Right hindlimb (tissue), 1 donor: ENCODE data around the gene OVOL1.

ENCODE experiments used
- DNase-seq: peaks from one replicate; pipeline ENCODE4 v3.0.0-alpha.2; 2018

OVOL1 gene

DNA sequence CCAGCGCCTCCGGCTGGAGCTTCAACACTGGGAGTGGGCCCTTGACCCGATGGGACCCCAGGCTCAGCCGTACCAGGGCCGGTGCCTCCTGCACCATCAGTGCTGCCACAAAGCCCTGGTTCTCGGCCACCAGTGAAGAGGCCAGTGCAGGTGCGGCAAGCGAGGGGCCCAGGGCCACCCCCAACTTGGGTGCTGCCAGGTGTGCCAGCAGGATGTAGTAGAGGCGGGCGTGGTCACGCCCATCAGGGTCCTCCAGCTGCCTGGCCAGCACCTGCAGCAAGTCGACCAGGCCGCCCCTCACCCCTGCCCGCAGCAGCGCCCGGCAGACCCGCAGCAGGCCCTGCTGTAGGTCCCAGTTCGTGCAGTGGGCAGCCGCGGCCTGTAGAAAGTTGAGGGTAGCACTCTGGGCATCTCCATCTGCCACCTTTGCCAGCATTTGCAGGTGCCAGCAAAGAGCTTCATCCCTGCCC, 8.4 kb upstream of the OVOL1 start:
- DNase-seq, result no peak

DNA sequence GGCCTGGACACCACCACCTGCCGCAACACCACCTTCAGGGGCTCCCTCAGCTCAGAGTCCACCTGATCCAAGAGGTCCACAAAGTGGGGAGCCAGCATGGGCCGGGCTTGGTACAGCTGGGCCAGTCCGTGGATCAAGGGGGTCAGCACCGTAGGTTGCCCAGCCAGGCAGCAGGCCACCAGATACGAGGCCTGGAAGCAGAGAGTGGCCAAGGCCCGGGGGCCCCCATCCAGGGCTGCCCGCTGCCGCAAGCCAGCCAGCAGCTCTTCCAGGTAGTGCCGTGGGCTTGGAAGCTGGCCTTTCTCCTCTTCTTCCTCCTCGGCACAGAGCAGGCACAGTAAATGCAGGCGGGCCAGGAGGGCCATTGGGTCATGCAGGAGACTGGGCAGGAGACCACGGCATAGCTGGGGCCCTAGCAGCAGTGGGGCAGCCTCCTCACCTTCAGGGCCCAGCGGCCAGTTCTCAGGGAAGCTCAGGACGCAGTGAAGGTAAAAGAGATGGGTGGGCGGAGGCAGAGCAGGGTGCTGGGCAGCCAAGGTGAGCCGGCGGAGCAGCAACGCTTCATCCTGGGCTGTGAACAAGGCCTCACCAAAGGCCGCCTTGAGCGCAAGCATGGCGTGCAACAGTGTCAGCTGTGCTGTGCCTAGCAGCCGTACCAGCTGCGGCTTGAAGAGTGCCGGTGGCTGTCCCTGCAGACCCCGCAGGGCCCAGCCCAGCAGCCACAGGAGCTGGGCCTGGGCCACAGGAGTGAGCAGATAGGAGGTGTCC, 7.8 kb upstream of the OVOL1 start:
- no peak for DNase-seq

DNA sequence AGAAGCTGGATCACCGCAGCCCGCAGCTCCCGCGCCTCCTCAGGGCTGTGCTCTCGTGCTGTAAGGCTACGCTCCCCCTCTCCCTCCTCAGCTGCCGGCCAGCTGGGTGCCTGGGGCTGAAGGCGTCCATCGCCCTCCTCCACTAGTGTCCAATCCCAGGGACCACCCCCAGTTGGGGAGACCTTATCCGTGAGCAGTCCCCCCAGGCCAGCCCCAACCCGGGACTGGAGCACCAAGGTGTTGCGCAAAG, 7.3 kb upstream of the OVOL1 start:
- DNase-seq, result no peak

DNA sequence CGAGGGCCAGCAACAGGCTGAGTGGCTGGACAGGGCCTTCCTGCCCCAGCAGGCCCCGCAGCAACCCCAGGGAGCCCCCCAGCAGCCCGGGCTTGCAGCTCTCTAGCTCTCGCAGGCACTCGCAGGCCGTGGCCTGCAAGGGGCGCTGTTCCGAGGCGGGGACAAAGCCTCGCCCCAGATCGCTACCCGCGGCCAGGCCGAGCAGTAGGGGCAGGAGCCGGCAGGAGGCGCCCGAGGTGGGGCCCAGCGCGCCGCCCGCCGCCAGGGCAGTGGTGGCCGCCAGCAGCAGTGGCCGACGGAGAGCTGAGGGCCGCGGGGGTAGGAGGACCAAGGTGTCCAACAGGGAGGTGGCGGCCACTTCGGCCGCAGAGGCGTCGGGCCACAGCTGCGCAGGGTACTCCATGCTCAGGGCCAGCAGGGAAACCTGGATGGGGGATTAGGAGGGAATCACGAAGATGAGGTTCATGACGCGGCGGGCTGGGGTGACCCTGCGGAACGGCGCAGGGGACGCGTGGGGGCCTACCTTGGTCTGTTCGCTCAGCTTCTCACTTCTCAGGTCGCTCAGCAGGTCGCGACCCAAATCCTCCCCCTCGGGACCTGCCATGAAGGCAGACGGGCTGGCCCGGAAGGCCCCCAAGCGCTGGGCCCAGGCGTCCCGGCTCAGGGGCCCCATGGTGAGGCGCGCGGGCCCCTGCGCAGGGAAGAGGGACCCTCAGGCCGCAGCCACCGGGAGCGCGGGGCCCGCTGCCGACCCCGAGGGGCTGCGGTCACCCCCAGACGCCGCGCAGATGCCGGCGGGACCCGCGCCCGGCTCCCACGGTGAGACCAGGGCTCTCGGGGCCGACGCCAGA, 6.7 kb upstream of the OVOL1 start:
- DNase-seq, result peak; percentile 69

DNA sequence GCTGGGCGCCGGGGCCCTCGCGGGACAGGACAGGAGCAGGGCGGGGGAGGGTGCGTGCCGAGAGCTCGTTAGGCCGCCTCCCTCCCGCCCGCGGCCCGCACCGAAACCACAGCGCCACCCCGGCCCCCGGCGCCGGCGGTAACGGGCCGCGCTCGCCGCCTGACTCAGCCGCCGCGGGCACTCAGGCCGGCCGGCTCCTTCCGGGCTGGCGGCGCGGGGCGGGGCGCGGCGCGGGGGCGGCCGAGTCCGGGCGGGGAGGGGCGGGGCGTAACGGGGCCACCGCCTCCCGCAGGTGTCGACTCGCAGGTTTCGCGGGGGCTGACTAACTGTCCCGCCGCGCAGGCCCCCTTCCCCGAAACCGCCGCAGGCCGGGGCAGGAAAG, 6.1 kb upstream of the OVOL1 start, which contains the start of gene AP5B1:
AP5B1 (minus strand) TSS at position 207 of the 382 bp plus-strand sequence. CDS start 385 bp downstream, outside the sequence.
- no peak for DNase-seq

DNA sequence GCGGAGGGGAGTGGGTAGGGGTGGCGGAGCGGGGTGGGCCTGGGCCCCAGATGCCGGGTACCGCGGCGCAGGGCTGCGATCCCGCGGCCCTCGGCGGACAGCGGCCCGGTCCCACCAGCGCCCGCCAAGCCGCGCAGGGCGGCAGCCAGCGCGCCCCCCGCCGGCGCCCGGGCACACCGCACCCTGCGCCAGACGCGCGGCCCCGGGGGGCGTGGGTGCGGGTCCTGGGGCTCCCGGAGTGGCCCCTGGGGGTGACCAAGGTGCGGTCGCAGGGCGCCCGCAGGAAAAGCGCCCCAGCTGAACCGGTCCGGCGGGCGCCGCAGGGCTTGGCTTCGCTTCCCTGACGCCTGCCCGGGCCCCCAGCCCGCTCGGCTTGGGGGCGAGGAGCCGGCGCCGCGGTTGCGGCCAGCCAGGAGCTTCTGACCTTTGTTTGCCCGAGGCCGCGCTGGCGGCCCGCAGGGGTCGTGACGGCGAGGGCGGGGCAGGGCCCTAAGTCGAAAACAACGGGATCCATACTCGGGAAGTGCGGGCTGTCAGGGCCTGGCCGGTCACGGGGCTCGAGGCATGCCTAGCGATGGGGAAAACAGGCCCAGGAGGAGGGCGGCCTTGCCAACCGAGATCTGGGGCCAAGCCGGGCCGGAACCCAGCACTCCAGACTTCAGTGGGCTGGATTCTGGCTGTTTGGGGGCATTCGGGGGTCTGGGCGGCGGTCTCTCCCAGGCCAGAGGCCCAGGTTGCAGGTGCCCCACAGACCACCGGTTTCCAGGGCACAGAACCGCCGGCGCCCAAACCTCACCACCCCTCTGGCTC, 5.5 kb upstream of the OVOL1 start:
- DNase-seq, result no peak

DNA sequence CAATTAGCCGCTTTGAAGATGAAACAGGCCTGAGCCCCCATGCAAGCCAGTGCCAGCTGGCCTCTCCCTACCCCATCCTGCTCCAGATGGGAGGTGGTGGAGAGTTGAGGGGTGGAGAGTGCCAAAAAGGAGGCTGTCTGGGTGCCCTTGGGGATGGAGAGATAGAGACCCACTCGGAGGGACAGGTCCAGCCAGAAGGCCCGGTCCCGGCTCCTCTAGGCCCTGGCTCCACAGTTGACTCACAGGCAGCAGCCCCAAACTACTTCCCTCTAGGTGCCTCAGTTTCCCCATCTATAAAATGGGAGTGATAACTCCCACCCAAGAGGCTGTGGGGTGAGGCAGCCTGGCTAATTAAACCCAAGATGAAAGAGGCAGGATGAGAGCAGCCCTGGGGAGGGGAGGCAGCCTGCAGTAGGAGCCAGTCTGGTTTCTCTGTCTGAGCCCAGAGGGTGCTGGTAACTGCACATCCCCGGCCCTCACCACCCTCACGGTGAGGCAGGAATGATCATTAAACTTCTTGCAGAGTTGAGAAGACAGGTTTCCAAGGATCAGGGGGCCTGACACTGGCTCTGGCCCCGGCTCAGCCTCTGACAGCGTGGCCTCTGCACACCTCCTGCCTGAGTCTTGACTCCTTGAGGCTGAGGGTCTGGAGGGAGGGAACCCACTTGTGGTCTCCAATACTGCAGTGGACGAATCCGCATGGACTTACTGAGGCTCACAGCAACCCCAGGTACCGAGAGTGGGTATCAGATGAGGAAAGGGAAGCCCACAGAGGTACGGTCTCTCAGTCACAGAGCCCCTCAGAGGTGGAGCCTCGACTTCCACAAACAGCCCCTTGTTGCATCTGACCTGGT, 4.7 kb upstream of the OVOL1 start:
- DNase-seq, result no peak

DNA sequence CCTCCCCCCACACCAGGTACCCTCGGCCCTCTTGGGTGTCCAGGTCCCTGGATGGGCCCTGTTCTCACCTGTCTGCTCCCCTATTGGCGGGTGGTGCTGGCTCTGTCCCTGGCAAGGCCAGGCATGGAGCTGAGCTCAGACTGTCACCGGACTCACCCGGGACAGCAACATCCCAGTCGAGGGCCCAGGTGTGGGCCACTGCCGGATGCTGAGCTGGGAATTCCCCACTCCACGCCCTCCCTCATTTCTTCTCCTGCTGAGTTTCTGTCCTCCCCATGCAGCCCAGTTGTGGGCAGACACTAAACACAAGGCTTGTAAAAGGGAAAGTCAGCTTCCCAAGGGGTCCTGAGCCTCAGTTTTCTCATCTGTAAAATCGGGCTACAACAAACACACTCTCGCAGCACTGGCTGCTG, 4.0 kb upstream of the OVOL1 start:
- DNase-seq, result no peak

DNA sequence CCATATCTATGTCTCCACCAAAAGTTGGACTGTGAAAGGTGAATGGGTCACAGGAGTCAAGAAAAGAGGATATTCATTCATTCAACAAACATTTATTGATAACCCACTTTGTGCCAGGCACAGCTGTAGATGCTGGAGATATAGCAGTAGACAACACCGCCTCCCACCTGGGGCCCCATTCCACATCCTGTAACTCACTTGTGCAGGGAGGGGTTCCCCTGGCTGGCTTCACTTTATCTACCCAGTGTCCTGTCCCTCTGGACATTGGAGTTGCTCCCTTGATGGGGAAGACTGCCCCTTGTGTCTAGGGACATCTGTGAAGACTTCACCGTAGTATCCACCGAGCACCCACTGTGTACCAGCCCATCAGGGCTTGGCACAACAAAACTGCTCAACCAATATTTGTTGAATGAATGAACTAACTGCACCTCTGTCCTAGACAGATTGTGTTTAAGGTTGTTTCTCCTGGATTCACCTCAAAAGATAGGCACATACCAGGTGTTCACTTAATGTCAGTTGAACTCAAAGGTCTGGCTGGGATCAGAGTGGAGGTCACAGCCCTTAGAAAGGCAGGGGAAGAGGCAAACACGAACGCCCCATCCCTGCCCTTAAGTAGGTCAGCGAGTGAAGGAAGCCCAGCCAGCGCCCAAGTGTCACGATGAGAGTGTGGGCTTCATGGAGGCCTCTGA, 1.4 kb upstream of the OVOL1 start:
- DNase-seq, result no peak

DNA sequence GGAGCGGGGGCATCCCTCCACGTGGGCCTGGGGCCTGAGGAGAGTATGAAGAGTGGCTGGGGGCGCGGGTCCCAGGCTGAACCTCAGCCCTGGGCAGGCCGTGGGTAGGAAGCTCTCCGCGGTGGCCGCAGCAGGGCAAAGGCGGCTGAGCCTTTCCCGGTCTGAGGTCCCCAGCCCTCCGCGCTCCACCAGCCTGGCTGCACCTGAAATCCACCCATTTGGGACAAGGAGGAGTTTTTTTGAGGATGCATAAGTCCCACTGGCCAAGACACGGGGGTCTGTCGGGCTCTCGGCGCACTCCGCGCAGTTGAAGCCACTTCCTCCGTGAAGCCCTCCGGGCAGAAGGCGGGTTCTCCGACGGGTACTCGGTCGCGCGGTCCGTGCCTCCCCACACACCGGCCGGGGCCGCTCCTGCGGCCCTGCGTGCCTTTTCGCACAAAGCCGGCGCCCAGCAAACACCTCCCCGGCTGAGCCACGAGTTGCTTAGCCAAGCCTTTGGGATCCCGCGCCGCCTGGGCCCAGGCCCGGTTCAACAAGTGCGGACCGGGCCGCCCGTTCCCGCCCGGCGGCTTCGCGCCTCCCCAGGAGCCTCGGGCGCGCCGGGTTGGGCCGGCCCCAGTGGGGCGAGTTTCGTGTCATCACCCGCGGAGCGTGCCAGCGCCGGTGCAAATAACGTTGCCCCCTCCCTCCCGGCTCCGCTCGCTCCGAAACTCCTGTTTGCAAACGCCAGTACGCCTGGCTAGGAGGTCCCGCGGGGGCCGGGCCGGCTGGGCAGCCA, 666 bp upstream of the OVOL1 start:
- DNase-seq, result no peak

DNA sequence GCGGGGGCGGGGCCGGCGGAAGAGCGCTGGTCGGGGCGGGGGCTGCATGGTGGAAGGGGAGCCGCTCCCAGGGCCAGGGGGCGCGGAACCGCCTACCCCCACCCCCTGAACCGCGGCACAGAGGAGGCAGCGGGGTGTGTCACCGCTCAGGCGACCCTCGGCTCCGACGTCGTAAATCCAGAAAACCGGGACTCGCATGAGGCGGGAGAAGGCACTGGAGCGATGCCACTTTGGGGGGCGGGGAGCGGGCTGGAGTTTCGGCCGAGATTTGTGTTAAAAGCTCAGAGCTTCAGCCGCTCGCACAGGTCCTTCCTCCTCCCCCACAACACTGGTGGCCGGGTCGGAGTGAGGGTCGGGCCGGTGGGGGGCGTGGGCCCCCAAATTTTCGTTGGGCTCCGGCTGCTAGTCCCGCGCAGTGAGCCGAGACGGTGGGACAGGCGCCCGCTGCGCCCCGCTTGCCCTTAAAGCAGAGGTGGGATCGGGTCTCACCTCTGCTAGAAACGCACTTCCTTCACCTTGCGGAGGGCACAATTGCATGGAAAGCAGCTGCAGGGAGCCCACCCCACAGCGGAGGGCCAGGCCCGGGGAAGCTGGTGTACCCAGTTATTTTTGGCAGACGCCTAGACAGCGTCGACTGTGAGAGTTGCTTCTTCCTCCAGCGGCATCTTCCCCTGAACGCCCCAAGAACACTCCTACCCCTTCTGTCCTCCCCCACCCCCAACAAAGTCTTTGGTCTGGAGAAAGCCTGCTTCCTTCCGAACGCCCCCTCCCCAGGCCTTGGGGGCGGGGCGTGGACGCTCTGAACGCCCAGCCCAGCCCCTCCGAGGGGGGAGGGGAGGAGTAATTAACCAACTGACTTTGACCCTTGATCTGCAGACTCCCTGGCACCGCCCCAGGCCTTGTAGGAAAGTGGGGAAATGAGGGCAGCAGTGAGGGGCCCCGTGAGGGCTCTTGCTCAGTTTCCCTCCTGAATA, 1.1 kb downstream of the OVOL1 start:
- DNase-seq, result no peak

DNA sequence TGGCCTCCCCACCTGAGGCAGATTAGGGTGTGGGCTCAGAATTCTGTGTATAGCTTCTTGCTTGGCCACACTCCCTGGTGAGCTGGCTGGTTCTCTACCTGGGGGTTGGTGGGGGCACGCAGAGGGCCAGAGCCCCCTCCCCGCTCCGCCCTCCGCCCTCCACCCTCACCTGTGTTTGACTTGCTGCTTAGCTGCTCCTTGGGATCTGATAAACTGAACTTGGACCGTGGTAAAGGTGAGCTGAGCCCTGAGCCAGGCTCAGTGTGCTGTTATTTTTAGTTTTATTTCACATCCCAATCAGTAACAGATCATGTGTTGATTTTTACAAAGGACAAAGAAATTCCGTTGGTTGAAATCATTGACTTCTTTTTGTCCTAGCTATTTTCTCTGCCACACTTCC, 2.0 kb downstream of the OVOL1 start:
- no peak for DNase-seq

DNA sequence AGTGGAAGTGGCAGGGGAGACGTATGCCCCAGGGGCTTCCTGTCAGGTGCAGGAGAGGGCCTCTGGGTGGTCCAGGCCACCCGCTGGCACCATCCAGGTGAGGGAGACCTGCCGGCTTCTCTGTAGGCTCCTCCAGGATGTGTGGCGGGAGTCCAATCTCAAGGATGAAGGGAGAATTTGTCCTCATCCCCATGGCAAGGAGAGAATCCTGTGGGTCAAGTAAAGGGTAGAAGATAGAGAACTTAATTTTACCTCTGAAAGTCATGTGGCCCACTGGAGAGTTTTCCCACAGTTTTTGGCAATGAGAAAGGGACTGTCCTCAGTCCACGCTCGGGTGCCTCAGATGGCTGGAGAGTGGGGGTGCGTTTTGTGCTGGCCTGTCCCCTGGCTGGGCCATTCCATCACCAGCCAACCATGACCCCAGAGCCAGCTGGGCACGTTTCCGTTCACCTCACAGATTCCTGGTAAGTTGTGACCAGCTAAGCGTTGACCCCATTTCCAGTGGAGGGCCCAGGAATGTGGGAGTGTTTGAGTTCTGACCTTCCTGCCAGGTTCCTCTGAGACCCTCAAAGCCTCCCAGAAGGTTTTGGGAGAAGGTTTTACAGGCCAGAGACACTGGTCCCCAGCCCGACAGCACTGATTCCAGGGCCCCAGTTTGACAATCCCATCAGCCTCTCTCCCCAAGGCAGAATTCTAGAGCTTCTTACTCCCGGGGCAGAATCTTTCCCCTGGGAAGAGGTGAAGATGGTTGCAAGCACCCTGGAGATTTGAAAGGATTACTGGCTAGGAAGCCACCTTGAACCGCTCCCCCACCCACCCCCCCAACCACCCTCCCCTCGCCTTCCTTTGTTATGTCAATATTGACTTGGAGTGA, 2.6 kb downstream of the OVOL1 start:
- DNase-seq, result no peak

DNA sequence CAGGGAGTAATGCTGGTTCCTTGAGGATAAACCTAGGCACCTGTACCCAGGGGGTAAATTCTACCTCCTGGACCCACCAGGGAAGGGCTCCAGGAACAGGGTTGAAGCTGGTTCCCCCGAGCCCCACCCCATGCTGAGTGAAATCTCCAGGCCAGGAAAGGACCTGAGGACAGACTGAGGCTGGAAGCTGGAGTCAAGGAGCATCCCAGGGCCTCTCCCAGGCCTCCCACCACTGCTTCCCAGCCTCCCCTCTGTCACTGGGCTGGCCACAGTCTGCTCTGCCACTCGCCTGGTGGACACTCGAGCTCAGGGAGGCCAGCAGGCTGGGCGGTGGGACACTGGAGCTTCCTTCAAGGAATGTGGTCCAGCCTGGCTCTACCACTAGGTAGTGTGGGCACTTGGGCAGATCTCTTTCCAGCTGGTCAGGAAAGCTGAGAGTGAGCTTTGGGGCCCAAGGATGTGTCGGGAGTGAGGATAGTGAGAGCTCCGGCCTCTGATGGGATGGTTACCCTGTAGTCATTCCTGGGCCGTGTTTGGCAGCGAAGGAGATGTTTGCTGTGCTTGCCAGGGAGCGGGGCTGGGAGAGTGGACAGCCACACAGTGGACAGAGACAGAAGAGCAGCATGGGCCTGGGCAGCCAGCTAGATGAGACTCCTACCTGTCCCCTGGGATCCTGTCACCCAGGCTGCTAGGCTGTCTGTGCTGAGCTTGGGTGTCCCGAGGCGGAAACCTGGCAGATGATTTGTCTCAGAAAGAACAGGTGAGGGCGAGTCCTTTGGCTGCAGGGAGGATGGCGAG, 3.4 kb downstream of the OVOL1 start:
- DNase-seq, result no peak

DNA sequence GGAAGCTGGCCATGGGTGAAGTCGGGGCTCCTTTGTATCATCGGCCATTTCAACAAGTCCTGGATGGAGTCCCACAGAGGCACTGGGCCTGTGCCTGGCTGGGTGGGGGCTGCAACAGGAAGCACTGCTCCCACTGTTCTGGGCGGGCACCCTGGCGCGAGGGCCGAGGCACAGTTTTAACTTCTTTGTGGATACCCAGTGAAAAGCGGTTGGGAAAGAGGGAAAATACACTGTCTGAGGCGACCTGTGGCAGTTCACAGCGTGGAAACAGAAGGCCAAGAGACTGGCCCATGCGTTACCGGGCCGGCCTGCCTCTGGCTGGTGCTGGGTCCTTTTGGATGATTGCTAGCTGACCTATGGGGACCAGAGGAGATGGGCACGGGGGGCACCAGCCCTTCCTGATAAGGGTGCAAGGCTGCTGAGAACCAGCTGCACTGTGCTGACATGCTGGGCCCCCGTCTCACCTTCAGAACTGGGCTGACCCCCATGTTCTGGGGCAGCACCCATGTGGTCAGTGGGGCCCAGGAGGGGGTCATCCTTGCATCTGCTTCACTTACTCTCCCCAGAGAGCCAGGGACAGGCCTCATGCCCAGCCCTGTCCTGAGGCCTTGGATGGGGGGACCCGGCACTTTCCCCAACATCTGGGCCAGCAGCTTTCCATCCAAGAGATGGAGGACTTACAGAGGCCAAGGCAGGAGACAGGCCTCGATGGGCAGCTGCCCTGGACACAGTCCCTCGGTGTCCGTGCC, 4.2 kb downstream of the OVOL1 start:
- no peak for DNase-seq

DNA sequence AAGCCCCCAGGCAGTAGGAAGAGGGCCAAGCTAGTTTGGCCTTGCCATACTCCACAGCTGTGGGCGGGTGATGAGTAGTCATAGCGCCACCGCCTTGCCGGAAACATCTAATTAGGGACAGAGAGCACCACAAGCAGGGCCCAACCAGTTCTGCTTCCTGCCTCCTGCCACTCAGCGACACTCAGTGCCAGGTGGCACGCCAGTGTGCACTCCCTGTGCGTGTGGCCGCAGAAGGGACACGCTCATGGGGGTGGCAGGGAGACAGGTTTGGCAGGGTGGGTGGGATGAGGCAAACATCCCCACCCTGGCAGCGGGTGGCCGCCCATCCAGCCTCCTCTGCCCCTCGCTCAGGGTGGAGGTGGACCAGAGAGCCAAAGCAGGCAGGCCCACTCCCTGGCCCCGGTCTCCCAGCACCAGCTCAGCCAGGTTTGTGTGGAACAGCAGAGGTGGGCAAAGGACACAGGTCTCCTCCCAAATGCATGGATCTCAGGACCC, 4.9 kb downstream of the OVOL1 start:
- no peak for DNase-seq

DNA sequence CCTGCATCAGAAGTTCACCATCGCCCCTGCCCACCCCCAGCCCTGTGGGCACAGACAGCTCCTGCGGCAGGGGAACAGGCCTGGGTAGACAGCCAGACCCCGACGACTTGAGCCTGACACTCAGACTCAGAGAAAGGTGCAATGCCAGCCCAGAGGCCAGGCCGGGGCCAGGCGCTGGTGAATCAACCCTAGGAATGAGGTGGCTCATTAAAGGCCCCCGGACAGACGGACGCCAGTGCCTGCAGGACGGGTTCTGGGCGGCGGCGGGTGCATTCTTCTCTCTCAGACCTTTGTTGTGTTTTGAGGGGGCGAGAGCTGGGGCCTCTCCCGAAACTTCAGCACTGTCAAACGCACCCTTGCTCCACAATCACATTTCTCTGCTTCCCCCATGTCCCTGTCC, 5.6 kb downstream of the OVOL1 start:
- no peak for DNase-seq
